ENCODE measurements around the gene SH3GL1.

GRCh38 chr19:4428326-4428975, 28.1 kb upstream of the SH3GL1 start:
- TF ChIP-seq CTCF (IDR thresholded peaks at IDR 0.05; ENCODE audit: low read length) (no peak), EZH2 (IDR thresholded peaks at IDR 0.05; ENCODE audit: borderline replicate concordance, low read length) (no peak)
